CD4-positive, alpha-beta T cell treated with Interleukin-17A for 1 hour (primary cell): ENCODE results near the gene HOXC12.

Experiments
- DNase-seq: peaks from one replicate; pipeline ENCODE4 v3.0.0-alpha.2; 2020

HOXC12 gene

DNA sequence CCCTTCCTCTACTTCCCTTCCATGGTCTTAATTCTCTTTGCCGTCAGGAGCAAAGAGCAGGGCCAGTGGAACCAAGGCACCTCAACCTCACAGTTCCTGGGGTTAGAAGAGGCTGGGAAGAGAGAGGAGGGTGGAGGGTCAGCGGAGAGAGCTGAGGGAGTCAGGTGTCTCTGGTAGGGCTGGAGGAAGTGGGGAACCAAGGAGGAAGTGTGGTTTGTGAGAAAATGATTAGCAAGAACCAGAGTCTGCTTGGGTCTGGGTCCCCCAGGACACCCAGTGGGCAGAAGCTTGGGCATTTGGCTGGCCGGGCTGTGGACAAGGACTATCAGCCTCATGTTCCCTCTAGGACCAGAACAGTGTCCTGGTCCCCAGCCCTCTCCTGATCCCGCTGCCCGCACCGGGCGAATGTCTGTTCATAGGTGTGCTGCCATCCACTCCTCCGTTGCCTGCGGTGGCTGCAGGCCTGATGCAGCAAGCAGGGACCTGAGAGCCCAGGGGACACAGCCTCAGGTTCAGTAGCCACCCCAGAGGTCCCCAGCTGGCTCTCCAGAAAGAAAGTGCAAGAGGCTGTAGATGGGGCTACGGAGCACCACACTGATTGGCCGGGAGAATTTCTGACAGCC lies 2.3 kb downstream of the HOXC12 start:
- DNase-seq, result no peak

DNA sequence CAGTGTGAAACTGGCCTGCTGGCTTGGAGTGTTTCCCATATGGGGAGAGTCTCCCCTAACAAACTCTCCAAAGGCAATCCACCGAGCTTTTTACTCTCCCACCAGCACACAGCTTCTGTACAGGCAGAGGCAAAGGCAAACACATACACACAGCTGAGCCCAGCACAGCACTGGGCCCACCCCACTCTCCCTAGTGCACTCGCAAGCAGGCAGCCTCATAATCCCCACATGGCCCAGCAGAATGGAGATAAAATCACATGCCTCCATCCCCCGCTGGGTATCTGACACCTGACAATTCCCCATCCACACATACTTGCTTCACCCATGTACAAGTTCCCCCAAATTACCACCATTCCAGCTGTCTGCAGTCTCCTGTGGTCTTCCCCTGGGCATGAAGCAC lies 3.4 kb downstream of the HOXC12 start:
- no peak for DNase-seq

DNA sequence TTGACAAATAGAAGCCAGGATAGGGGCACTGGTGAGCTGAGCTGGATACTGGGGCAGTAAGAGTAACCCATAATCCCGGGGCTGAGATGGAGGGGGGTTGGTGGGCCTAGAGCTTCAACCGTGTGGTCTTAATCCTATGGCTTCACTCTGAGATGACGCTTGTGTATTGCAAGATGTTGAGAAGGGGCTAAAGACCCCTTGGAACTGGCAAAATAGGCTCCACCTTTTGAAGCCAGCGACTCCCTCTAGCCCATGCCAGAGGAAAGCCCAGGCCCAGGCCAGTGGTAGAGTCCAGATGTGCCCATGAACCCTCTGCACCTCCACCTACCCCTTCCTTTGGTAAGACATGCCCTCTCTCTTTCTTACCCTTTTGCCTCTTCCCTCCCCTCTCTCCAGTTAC lies 4.6 kb downstream of the HOXC12 start:
- no peak for DNase-seq

DNA sequence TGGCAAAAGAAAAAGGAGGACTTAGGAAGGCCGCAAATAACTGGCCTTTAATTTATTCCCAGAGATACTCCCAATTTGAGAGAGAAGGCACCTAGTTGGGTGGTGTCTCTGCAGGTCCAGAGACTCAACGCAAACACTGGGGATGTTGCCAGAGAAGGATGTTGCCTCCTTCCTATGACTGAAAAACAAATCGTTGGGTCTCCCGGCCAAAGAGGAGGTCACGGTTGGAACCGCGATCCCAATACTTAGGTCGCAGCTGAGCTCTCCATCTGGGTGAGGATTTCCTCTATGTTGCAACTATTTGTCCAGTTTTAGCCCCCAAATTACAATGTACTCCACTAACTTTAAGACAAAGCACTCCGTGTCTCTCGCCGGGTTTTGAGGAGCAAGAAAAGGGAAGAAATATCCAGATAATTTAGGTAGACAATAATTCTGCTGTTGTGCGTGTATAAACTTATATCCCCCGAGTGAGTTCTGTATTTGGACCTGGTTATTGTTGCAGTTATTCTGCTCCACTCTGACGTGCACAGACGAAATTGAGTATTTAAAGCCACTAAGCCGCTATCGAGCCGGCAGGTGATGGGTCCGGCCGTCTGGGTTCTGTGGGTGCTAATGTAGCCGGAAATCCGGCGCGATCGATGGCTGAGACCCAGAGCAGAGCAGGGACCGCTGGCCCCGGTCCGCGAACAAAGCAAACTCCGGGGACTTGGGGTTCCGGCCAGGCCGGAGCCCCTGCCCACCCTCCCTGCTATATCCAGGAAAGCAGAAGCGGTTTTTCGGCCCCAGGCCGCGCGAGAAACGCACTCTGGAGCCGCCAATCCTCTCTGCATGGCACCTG lies 5.7 kb downstream of the HOXC12 start:
- no peak for DNase-seq

DNA sequence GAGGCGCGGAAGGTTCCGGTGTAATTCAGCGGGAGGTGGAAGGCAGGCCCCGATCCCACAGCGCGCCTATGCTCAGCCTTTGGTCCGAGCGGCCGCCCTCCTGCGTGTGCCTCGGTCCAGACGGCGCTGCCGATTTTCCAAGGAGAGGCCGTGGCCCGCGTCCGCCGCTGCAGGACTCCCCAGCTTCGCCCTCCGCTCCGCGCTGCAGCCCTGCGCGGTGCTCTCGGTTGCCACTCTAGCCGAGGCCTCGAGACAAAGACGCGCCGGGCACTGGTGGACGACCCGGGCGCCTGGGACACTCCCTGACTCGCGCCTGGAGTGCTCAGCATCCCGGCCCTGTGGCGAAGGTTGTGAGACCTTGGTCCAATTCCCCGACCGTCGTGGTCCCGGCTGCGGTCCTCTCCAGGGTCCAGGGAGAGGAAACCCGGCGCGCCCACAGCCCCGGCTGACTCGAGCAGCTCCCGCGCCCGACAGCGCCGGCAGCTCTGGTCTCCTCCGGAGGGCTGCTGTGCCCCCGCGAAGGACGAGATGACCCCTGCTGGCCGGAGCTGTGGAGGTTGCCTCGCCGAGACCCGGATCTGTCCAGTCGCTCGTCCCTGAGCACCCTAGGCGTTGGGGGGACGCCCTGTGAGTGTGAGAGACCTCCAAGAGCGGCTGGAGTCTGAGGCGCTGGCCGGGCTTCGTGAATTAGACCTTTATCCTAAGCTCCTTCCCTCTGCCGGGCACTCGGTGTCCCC lies 6.5 kb downstream of the HOXC12 start:
- DNase-seq, result no peak

DNA sequence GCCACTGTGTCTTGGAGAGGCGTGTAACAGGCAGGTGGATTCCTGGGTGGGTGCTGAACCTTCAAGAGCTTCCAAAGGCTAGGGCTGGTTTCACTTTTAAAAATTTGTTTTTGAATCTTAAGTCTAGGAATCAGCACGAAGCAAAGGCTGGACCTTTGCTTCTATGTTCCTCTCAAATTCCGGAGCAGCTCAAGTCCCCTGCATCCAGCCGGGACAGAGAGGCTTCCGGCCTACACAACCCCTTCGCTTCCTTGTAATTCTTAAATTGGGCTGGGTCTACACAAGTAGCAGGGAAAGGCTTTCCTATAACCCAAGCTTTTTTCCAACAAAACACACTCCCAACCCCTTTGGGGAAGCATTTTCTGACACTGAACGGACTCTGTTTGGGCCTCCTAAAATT lies 8.3 kb downstream of the HOXC12 start:
- DNase-seq, result no peak

DNA sequence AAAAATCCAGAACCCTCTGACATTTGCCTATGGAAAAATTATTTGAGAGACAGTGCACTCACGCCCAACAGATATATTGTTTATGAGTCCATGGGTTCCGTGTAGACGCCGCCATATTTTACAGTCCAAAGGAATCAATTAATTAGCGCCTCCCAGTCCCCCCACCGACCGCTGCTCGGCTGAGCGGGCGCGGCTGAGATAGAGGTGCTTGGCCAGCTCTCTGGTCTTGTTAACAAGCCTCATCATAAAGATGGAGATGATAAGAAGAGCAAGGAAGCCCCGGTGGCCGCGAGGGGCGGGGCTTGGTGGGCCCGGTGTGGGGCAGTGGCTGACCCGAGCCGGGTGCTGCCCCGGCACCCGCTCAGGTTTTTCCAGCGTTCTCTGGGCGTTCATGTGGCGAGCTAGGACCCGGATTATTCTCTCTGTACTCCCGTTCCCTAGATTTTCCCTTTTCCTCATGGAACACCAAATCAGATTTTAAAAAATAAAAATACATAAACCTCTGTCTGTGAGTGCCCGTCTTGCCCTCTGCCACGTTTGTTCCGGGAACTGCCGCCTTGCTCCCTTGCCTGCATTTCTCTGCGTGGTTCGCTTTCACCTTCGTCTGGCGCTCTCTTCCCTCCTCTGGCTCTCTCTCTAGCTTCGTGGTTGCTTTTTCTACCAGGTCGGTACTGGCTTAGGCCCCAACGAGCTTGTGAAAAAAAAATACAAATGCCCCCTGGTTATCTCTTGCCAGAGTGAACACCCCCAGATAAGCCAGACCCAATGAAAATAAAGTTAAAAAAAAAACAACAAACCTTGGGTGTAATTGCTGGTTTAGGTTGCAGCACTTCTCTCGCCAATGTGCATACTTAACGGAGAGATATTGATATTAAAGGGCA lies 9.0 kb downstream of the HOXC12 start:
- DNase-seq, result no peak

DNA sequence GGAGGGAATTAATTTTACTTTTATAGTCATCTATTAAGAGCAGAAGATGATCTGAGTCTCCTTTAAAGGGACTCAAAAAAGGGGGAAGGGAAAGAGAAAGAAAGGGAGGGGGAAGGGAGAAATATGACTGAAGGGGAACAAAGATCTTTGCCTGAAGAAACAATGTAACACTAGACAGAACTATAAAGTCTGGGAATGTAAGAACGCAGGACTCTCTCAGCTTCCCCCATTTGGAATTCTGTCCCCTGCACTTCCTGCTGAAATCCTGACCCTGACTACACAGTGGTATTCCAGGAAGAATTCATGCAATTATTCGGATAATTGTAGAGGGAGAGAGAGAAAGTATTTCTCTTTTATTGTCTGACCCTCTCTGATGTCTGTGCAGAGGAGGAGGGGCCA lies 9.6 kb downstream of the HOXC12 start:
- DNase-seq, result no peak

DNA sequence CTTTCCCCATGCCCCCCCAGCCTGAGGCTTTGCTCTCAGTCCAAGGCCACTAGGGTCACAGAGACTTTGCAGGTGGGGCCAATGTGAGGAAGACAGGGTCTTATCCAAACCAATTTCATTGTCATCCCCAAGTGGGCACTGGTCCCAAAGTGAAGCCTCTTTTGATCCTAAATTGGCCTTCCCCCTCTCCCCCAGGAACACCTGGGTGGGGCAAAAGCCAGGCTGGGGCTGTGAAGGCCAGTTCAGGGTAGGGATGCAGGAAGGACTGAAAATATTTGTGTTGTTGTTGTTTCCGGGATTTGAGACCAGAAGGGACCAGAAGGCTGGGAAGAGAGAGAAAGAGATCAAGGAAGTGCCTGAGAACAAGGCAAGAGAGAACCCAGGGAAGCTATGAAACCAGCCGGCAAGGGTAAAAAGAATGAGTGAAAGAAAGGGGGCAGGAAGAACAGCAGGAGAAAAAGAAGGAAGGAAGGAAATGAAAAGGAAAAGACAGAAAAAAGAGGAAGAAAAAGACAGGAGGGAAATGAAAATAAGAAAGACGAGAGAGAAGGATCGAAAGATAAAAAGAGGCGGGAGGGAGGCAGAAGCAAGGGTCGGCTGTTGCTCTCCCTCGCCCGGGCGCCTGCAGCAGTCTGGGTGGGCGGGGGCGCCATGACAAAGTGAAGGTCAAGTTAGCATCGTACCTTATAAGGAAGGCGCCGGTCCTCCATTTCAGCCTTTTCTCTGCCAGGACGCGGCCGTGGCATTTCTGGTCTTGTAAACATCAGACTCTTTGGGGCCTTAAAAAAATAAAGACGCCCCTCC lies 10.8 kb downstream of the HOXC12 start:
- no peak for DNase-seq

DNA sequence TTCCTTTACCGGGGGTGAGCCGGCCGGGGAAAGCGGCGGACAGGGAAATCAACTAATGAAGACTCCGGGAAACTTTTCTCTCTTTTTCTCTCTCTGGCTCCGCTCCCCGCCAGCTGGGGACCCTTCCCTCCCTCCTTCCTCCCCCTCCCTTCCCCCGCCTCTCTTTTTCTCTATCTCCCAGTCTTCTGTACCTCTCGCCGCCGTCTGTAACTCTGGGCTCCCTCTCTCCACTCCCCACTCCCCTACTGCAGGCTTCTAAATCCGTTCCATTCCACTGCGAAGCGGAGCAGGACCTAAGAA lies 11.3 kb downstream of the HOXC12 start:
- no peak for DNase-seq

DNA sequence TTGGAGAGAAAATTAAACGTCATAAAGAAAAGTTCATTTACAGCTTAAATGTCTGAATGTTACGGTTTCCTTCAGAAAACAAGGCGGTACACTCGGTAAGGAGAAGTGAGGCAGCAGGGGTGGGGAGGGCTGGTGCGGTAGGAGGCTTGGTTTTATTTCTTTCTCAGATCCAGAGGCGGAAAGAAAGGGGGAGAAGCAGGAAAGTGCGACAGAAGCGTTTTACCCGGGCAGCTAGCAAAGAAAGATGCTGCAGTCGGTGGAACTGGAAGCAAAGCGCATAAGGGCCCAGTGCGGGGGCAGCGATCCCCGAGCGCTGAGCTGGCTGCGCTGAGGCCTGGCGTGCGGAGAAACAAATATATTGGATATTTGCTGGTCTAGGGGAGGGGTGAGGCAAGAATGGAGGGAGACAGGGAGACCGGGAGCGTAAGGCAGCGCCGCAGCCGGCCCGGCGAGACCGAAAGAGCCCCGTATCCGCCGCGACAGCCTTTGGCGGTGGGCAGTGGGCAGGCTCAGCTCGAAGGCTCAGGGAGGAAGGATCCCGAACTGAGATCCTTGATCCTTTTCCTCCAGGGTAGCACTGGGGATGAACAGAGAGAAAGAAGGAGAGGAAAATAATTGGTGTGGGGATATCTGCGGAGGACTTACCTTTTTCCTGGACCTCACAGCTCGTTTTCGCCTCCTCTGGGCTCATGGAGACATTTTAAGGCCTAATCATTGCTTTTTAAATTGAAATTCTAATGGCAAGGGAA lies 11.9 kb downstream of the HOXC12 start:
- DNase-seq, result no peak

DNA sequence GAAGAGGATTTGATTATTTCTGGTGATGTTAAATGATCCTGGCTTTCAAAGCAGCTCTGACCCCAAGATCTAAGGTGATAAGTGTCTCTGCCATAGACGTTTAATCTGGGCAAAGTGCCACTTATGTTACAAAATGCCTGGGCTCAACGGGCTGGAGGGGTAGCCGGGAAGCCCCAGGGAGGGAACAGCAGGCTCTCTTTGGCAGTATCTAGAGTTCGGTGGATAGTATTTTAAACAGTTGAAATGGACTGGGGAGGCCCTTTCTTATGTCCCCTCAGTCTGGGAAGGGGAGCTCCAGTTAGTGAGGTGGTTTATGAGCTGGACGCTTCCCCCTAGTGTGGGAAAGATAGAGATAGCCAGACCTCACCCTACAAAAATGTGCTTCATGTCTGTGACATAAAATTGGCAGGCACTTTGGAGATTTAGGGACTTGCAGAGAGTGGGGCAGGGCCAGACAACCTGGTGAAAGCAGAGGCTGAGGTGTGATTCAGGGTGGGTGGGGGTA lies 12.8 kb downstream of the HOXC12 start:
- no peak for DNase-seq

DNA sequence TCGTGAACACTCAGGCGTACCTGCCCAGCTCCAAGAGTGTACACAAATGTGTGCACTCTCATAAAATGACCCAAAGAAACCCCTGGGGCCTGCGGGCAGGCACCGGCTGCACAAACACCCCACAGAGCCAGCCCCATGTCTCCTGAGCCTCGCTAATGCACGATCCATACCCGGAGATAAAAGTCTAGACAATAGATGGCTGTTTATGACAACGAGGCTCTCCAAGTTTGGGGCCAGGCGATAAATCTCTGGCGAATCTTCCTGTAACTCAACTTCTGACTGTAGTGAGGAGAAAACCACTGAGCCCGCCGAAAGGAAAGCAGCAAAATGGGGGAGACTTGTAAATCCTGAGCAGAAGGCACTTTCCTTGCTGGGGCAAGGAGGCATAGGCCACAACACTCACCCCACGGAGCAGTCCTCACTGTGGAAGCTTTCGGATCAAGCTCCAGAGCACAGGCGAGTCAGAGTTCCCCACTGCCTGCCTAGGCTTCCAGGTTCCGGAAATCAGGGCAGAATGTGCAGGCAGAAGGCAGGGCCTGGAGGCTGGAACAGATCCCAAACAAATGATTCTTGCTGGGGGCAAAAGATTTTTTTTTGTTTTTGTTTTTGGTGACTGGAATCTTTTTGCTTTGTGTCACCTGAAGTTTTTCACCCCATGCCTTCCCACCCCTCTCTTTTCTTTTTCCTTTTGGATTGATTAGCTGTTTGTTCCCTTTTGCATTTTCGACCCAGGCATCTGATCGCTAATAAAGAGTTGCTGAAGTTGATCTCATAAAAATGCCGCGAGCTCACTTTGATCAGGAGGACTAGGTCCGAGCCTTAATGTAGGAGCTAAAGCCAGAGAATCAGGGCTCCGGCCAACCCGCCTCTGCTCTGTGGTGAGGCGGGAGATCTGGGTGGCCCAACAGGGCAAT lies 13.8 kb downstream of the HOXC12 start:
- no peak for DNase-seq

DNA sequence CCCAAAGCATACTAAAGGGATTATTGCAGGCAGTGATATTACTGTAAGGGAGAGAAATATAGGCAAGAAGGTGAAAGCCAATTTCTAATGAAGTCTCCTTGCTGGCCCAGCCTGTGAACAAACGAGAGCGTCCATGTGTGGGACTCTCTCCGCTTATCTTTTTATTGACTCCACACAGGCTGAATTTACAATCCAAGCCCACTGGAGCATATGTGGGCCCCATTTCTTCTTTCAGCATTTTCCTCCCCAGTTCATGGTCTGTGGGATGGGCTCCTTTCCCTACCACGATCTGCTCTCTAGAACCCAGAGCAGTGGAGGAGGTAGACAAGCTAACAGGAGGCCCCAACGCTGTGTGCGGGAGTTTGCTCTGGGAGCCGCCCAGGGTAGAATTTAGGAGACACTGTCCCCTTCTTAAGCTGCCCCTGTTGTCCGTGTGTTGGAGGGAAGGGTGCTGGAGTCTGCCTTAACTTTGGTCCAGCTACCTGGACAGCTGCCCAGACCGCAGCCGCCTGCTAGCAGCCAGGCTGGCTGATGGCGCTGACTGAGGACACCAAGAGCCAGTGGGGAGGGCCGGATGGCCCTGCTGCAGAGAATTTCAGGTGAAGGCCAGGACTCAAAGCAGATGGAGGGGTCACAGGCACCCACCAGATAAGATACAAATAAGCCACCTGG lies 15.0 kb downstream of the HOXC12 start:
- DNase-seq, result no peak

DNA sequence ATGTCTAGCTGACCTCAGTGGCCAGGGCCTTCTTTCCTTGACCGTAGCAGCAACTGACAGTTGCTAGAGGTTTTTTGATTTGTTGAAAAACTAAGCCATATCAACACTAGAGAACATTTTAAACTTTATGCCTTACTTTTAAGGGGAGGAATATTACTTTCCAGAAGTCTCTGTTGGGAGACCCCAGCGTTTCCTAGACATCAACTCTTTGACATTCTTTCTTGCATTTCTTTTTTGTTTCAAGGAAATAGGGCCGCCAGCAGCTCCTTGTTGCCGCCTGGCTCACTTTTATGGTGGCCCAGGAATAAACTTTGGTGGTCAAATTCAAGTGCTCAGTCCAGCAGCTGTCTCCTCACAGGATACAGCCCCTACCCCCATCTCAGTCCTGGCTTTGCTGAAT lies 15.7 kb downstream of the HOXC12 start:
- no peak for DNase-seq

DNA sequence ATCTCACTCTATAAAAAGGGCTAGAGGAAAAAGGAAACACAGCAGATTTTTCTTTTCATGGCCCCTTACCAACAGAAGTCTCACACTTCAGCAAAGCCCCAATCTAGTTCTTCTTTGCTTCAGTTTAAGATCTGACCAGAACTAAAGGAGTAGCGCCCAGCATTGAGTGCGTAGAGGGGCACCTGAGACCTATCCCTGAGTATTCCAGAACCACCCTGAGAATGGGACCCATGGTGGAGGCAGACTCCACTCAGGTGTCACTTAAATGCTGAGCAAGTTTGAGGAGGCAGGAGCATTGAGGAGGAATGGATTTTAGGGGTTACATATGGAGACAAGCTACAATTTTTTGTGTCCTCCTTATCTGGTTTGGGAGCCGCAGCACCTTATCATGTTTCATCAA lies 16.4 kb downstream of the HOXC12 start:
- DNase-seq, result no peak

DNA sequence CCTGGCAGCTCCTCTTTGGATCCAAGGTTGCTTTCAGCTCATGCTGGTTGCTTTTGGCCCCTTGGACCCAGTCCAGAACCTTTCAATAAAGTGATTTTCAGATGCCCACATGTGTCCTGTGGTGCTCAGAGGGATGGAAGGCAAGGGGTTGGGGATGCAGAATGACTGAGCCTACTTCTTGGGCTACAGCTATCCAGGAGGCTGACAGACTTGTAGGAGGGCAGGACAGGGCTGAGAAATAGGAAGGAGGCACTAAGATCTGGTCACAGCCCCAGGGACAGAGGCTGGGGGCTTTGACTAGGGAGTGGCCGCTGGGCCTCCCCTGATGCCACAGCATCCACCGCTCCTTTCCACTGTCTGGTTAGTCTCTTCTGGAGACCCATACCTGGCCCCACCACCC lies 17.0 kb downstream of the HOXC12 start:
- DNase-seq, result no peak

DNA sequence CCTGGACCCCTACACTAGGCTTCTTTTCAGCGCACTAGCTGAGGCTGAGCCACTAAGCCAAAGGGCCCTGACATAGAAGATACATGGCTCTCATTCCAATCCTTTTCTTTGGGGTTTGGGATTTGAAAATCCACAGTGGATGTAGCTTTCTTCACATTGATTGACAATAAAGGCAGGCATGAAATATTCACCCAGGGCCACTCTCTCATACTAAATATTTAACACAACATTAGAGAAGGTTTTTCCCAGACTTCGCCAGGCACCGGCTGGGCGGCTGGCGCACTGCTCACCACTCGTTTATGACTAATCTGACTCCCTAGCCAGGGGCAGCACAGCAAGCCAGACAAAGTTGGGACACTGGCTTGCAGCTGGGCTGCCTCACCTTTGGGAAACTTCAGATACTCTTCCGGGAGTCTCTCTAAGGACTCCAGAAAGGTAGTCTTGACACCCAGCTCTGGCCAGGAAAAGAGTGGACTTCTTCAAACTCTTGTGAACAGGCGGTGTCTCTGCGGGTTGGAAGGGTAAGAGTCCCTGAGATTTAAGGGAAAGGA lies 17.5 kb downstream of the HOXC12 start:
- DNase-seq, result no peak

DNA sequence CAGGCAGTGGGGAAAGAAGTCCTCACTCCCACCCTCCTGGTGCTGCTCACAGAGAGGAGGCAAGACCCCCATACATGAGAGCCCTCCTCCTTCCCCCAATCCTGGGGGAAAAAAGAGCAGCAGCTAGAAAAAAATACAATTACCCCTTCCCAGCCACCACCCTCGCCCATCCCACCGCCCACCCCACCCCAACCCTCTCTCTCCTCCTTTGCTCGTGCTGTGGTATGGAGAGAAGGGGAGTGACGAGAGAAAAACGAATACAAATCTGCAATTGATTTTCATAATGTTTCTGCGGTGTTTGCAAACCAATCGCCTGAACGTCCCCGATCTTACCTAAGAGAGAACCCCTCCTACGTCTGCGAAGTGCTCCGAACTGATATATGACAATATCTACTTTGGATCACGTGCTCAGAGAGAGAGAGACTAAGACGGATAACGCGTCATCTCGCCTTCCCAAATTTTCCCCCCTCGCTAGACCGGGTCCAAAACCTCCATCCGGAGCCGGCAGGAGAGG lies 18.1 kb downstream of the HOXC12 start, which contains the start of gene HOXC11:
Gene HOXC11 (plus strand): TSS at position 405 of the 514 bp plus-strand sequence. CDS start 116 bp downstream, outside the sequence.
- no peak for DNase-seq
